GM06990 (cell line): Measurements from ENCODE around the gene OPRPN.

Source experiments
- DNase-seq: peaks from one replicate; pipeline ENCODE4 v3.0.0-alpha.2; 2011; ENCODE audit not compliant: insufficient read length; ENCODE audit errors: extremely low read depth
- H3K27me3 ChIP-seq: replicated peaks from 2 replicates; pipeline ENCODE4 v1.6.0; 2011; ENCODE audit warnings: low read length; ENCODE audit not compliant: control insufficient read depth, insufficient read depth
- H3K36me3 ChIP-seq: 2 replicates; pipeline ENCODE4 v1.5.1; 2011; ENCODE audit warnings: low read length; ENCODE audit not compliant: control insufficient read depth, insufficient read depth
- H3K4me3 ChIP-seq: replicated peaks from 2 replicates; pipeline ENCODE4 v1.5.1; 2011; ENCODE audit warnings: low read depth, mild to moderate bottlenecking, control low read depth, low read length
- CTCF ChIP-seq: IDR thresholded peaks from 2 replicates; pipeline ENCODE4 v1.5.1; 2011; ENCODE audit warnings: low read length, control low read depth, mild to moderate bottlenecking, inconsistent platforms; ENCODE audit not compliant: insufficient read depth, poor library complexity, severe bottlenecking

Gene OPRPN

GRCh38 chr4:70392057-70392776, 5.5 kb upstream of the OPRPN start:
- H3K36me3 ChIP-seq = no peaks in the 10 kb centered on the region
- no peak for DNase-seq
- H3K27me3 ChIP-seq = no peaks in the 10 kb centered on the region
- TF ChIP-seq CTCF = no peak
- H3K4me3 ChIP-seq = no peak overlapping the region

- no peaks in the 10 kb centered on the region for H3K36me3 ChIP-seq
- DNase-seq = no peak
- no peaks in the 10 kb centered on the region for H3K27me3 ChIP-seq
- no peak for TF ChIP-seq CTCF
- H3K4me3 ChIP-seq = no peak overlapping the region
Measured at GRCh38 chr4:70399319-70399718, 1.6 kb downstream of the OPRPN start.

- Histone ChIP-seq H3K4me3 (no peak overlapping the region), H3K36me3 (no peaks in the 10 kb centered on the region), H3K27me3 (no peaks in the 10 kb centered on the region)
- DNase-seq = no peak
- no peak for TF ChIP-seq CTCF
Measured at GRCh38 chr4:70402762-70403161, 5.0 kb downstream of the OPRPN start.

GRCh38 chr4:70405765-70406164, 8.0 kb downstream of the OPRPN start:
- Histone ChIP-seq H3K4me3 (no peak overlapping the region), H3K36me3 (no peaks in the 10 kb centered on the region), H3K27me3 (no peaks in the 10 kb centered on the region)
- no peak for TF ChIP-seq CTCF
- DNase-seq = no peak

- H3K27me3 ChIP-seq = no peaks in the 10 kb centered on the region
- no peak for DNase-seq
- TF ChIP-seq CTCF = no peak
- no peak overlapping the region for H3K4me3 ChIP-seq
- no peaks in the 10 kb centered on the region for H3K36me3 ChIP-seq
Measured at GRCh38 chr4:70425306-70425705, 27.6 kb downstream of the OPRPN start.

GRCh38 chr4:70426789-70427188, 29.0 kb downstream of the OPRPN start:
- TF ChIP-seq CTCF = no peak
- Histone ChIP-seq H3K27me3 (no peaks in the 10 kb centered on the region), H3K4me3 (no peak overlapping the region), H3K36me3 (no peaks in the 10 kb centered on the region)
- DNase-seq = no peak
